Measurements from ENCODE around the gene CRYZL1.

Gene CRYZL1

GRCh38 chr21:33661146-33661545, 19.6 kb upstream of the CRYZL1 start:
- DNase-seq (ENCODE audit: low read depth), result no peak

- no peak for DNase-seq (ENCODE audit: low read depth)
These were observed 18.9 kb upstream of the CRYZL1 start for GRCh38 chr21:33660406-33660805.

GRCh38 chr21:33659568-33659949, 18.0 kb upstream of the CRYZL1 start:
- DNase-seq (ENCODE audit: low read depth), result no peak

- no peak for DNase-seq (ENCODE audit: low read depth)
These were observed 17.5 kb upstream of the CRYZL1 start for GRCh38 chr21:33658919-33659567.

- DNase-seq (ENCODE audit: low read depth), result no peak
These were observed 15.7 kb upstream of the CRYZL1 start for GRCh38 chr21:33657124-33657820.

GRCh38 chr21:33655588-33656221, 14.2 kb upstream of the CRYZL1 start:
- no peak for DNase-seq (ENCODE audit: low read depth)

- DNase-seq (ENCODE audit: low read depth), result no peak
These were observed 12.9 kb upstream of the CRYZL1 start for GRCh38 chr21:33654412-33654811.

GRCh38 chr21:33651965-33652680, 10.6 kb upstream of the CRYZL1 start:
- no peak for DNase-seq (ENCODE audit: low read depth)

- no peak for DNase-seq (ENCODE audit: low read depth)
These were observed 9.5 kb upstream of the CRYZL1 start for GRCh38 chr21:33650929-33651509.

- no peak for DNase-seq (ENCODE audit: low read depth)
These were observed 8.7 kb upstream of the CRYZL1 start for GRCh38 chr21:33650230-33650629.

GRCh38 chr21:33648555-33648954, 7.0 kb upstream of the CRYZL1 start:
- no peak for DNase-seq (ENCODE audit: low read depth)

- no peak for DNase-seq (ENCODE audit: low read depth)
These were observed 6.0 kb upstream of the CRYZL1 start for GRCh38 chr21:33647587-33647986.

- DNase-seq (ENCODE audit: low read depth), result no peak
These were observed 4.2 kb upstream of the CRYZL1 start for GRCh38 chr21:33645730-33646129.

- no peak for DNase-seq (ENCODE audit: low read depth)
These were observed 3.0 kb upstream of the CRYZL1 start for GRCh38 chr21:33644383-33645074.

- DNase-seq (ENCODE audit: low read depth), result no peak
These were observed 2.2 kb upstream of the CRYZL1 start for GRCh38 chr21:33643658-33644311.

GRCh38 chr21:33642896-33643657, 1.5 kb upstream of the CRYZL1 start:
- DNase-seq (ENCODE audit: low read depth), result no peak

GRCh38 chr21:33642027-33642895, 720 bp upstream of the CRYZL1 start, which contains the start of gene ITSN1:
Gene ITSN1, plus strand, starts transcription at chr21:33642501. Its CDS starts 76,328 bp downstream, at chr21:33718829.
- peak; percentile 99 for DNase-seq (ENCODE audit: low read depth)

GRCh38 chr21:33640697-33641351, 717 bp downstream of the CRYZL1 start:
- no peak for DNase-seq (ENCODE audit: low read depth)

- no peak for DNase-seq (ENCODE audit: low read depth)
These were observed 7.3 kb downstream of the CRYZL1 start for GRCh38 chr21:33634254-33634653.

All from T-helper 22 cell (primary cell).